ENCODE measurements around the gene CHRNB2.

The CHRNB2 gene

GRCh38 chr1:154620751-154621150 lies 53.2 kb downstream of the CHRNB2 start:
- no peak for TF ChIP-seq CTCF (IDR thresholded peaks at IDR 0.05)

GRCh38 chr1:154621875-154622274 lies 54.3 kb downstream of the CHRNB2 start:
- TF ChIP-seq CTCF (IDR thresholded peaks at IDR 0.05): no peak

GRCh38 chr1:154622503-154623039 lies 55.0 kb downstream of the CHRNB2 start:
- TF ChIP-seq CTCF (IDR thresholded peaks at IDR 0.05): no peak

GRCh38 chr1:154623358-154623757 lies 55.8 kb downstream of the CHRNB2 start:
- TF ChIP-seq CTCF (IDR thresholded peaks at IDR 0.05): no peak

- TF ChIP-seq CTCF (IDR thresholded peaks at IDR 0.05): no peak
Measured at GRCh38 chr1:154624746-154625643, 57.4 kb downstream of the CHRNB2 start.

GRCh38 chr1:154626456-154627256 lies 59.1 kb downstream of the CHRNB2 start:
- no peak for TF ChIP-seq CTCF (IDR thresholded peaks at IDR 0.05)

GRCh38 chr1:154627257-154628120 lies 59.9 kb downstream of the CHRNB2 start:
- TF ChIP-seq CTCF (IDR thresholded peaks at IDR 0.05): no peak
